Activated CD4-positive, alpha-beta T cell treated with anti-CD3 and anti-CD28 coated beads, Interleukin-2, amount 10 ng/mL, durations not matched to agents 7 days and 5 days (primary cell): Measurements from ENCODE around the gene C3orf49. TPM values are rescaled to one million over a fixed set of nuclear protein-coding genes. Genes with fewer than 3 reads are reported as not detected.

Source experiments
- CTCF ChIA-PET: fragments of 350-600 bp; sonication (Branson Sonifier 250); formaldehyde crosslinking; loops from one replicate; lab custom pipeline; 2021; ENCODE audit warnings: antibody characterized with exemption; lab: Charles Lee
- POLR2A ChIA-PET: fragments of 350-600 bp; sonication (Branson Sonifier 250); formaldehyde crosslinking; loops from one replicate; lab custom pipeline; 2021; ENCODE audit warnings: antibody characterized with exemption; lab: Charles Lee
- DNase-seq: peaks from one replicate; pipeline ENCODE4 v3.0.0-alpha.2; 2020
- H3K27ac Mint-ChIP-seq: one replicate; pipeline ENCODE4 v1.8.0; 2021; ENCODE audit warnings: mild to moderate bottlenecking, moderate library complexity, mixed read lengths
- H3K27me3 Mint-ChIP-seq: one replicate; pipeline ENCODE4 v1.8.0; 2021; ENCODE audit warnings: mixed read lengths
- H3K36me3 Mint-ChIP-seq: one replicate; pipeline ENCODE4 v1.8.0; 2021; ENCODE audit warnings: low read depth, mixed read lengths
- H3K4me1 Mint-ChIP-seq: one replicate; pipeline ENCODE4 v1.8.0; 2021; ENCODE audit warnings: mixed read lengths
- H3K4me3 Mint-ChIP-seq: one replicate; pipeline ENCODE4 v1.8.0; 2021; ENCODE audit warnings: mild to moderate bottlenecking, moderate library complexity, mixed read lengths
- H3K9me3 Mint-ChIP-seq: one replicate; pipeline ENCODE4 v1.8.0; 2021; ENCODE audit warnings: mixed read lengths
- total RNA-seq, 2 experiments: library from RNA; stranded (reverse); gene quantifications; one replicate each; pipeline ENCODE4 v1.2.3, GENCODE V29; 2021

The C3orf49 gene
- total RNA-seq, 2 experiments from 2014 or later, result not detected

DNA sequence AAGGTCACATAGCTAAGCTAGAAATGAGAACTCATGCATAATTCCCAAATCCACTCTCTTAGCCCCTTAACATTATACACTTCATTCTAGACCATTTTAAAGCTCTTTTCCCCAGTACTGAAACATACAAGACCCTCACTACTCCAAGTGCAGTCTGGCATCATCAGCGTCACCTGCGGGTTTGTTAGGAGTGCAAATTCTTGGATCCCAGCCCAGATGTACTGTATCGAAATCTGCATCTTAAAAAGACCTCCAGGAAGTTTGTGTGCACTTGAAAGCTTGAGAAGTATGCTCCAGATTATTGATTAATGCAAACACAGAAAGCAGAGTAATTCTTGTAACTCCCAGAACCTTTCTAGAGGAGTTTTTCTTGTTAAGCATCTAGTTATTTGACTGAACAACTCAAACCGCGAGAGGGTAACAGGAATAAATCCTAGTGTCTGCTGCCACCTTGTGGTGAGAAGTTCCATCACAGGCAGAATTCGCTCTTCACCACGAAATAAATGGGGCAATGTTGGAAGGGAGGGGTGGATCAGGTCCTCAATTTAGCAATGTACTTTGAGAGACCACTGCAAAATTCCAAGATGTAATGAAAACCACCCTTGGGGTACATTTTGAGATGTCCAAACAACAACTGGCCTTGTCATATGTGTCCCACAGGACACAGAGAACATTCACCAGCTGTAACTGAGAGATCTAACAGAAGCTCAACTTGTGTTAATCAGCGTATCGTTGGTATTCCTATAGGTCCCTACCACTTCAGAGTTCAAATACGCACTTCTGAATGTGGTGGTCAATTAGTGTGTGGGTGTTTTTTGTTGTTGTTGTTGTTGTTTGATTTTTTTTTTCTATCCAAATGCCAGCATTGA lies 583 bp upstream of the C3orf49 start:
- no peaks in the 10 kb centered on the region for H3K36me3 Mint-ChIP-seq
- no peaks in the 10 kb centered on the region for H3K9me3 Mint-ChIP-seq
- no peaks in the 10 kb centered on the region for H3K4me1 Mint-ChIP-seq
- no peaks in the 10 kb centered on the region for H3K27me3 Mint-ChIP-seq
- H3K27ac Mint-ChIP-seq, result no peak overlapping the region
- POLR2A ChIA-PET, result interaction anchor here (0.6 kb wide), 1 partner anchor 479 kb away, joined by 3 read pairs; no protein-coding TSS in a partner anchor
- CTCF ChIA-PET, result interaction anchor here (0.6 to 0.8 kb wide), 2 partner anchors 117 to 128 kb away, joined by 3 read pairs; no protein-coding TSS in a partner anchor
- DNase-seq, result peak; percentile 71
- no peak overlapping the region for H3K4me3 Mint-ChIP-seq

DNA sequence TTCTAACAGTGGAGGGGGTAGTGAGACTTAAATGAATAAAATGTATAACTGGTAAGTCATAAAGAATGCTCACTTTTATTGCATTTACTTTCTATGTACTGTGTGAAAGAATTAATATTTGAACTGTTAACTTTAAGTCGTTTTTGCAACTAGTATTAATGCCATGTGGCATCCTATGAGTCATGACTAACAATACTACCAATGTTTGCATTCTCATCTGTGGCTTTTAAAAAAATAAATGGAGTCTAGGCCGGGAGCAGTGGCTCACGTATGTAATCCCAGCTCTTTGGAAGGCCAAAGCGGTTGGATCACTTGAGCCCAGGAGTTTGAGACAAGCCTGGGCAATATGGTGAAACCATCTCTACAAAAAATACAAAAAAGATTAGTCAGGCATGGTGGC lies 5.2 kb downstream of the C3orf49 start:
- Mint-ChIP-seq H3K27me3 (no peaks in the 10 kb centered on the region), H3K27ac (no peak overlapping the region), H3K9me3 (no peaks in the 10 kb centered on the region), H3K36me3 (peaks cover 3% of the 10 kb centered on the region), H3K4me1 (no peaks in the 10 kb centered on the region), H3K4me3 (no peak overlapping the region)
- POLR2A ChIA-PET, result no interaction called here
- no peak for DNase-seq
- CTCF ChIA-PET, result no interaction called here

DNA sequence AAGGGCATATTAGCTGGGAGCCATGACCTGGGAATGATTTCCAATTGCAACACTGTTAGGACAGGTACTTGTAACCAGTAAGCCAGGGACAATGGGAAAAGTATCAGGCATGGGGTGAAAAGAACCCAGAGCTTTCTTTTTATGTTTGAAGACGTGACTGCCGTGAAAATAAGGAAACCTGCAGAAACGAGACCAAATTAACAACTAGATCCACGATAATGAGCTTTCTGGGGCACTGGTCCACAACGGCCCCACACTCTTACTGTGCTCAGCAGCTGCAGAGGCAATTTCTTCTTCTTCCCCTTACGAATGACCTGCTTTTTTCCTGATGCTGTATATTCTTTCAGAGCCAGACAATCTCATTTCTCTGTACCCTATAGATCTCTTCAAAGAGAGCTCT lies 11.4 kb downstream of the C3orf49 start:
- POLR2A ChIA-PET, result no interaction called here
- Mint-ChIP-seq H3K4me1 (no peaks in the 10 kb centered on the region), H3K27me3 (no peaks in the 10 kb centered on the region), H3K36me3 (peaks cover 14% of the 10 kb centered on the region), H3K27ac (no peak overlapping the region), H3K4me3 (no peak overlapping the region), H3K9me3 (no peaks in the 10 kb centered on the region)
- DNase-seq, result no peak
- CTCF ChIA-PET, result interaction anchor here (1.1 to 1.3 kb wide), 2 partner anchors 15 kb away, joined by 3 to 4 read pairs; no protein-coding TSS in a partner anchor

DNA sequence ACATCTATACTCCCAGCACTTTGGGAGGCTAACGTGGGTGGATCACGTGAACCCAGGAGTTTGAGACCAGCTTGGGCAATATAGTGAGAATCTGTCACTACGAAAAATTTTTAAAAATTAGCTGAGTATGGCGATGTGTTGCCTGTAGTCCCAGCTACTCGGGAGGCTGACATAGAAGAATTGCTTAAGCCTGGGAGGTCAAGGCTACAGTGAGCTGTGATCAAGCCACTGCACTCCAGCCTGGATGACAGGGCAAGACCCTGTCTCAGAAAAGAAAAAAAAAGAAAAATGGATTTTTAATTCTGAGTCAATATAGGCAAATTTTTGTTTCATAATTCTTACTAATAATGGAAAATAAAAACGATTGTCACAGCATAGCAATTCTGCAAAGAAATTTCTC lies 13.3 kb downstream of the C3orf49 start:
- ChIA-PET CTCF (interaction anchor here (0.7 kb wide), 2 partner anchors 60 to 201 kb away, joined by 3 to 4 read pairs; no protein-coding TSS in a partner anchor), POLR2A (no interaction called here)
- no peak for DNase-seq
- Mint-ChIP-seq H3K9me3 (no peaks in the 10 kb centered on the region), H3K27me3 (no peaks in the 10 kb centered on the region), H3K4me3 (no peak overlapping the region), H3K27ac (no peak overlapping the region), H3K36me3 (peaks cover 11% of the 10 kb centered on the region), H3K4me1 (no peaks in the 10 kb centered on the region)

DNA sequence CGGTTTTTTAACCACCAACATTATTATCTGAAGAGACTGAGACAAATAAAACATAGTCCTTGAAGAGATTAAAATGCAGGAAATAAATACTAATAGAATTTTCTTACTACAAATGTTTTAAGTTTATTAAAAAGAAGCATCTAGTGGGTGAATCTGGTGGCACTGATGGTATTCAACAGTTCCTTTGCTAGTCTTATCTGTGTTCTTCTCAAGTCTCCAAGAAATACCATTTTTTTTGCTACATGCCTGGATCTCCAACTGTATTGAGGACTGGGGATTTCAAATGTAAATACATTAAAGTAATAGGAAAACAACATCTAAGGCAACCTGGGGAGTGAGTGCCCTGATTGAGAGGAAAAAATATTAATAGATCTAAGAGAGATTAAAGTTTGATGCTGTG lies 22.6 kb downstream of the C3orf49 start:
- Mint-ChIP-seq H3K4me3 (no peak overlapping the region), H3K27me3 (no peaks in the 10 kb centered on the region), H3K36me3 (peaks cover 10% of the 10 kb centered on the region), H3K27ac (no peak overlapping the region), H3K9me3 (no peaks in the 10 kb centered on the region), H3K4me1 (no peaks in the 10 kb centered on the region)
- DNase-seq, result no peak
- POLR2A ChIA-PET, result no interaction called here
- CTCF ChIA-PET, result no interaction called here

DNA sequence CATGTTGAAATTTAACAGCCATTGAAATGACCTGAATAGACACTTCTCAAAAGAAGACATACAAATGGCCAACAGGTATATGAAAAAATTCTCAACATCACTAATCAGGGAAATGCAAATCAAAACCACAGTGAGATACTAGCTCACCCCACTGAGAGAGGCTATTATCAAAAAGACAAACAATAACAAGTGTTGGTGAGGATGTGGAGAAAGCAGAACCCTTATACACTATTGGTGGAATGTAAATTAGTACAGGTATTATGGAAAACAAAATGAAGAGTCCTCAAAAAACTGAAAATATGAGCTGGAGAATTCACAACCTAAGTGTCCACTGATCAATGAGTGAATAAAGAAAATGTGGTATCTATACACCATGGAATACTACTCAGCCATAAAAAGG lies 23.0 kb downstream of the C3orf49 start:
- Mint-ChIP-seq H3K27ac (no peak overlapping the region), H3K4me1 (no peaks in the 10 kb centered on the region), H3K4me3 (no peak overlapping the region), H3K27me3 (no peaks in the 10 kb centered on the region), H3K9me3 (no peaks in the 10 kb centered on the region), H3K36me3 (peaks cover 10% of the 10 kb centered on the region)
- POLR2A ChIA-PET, result no interaction called here
- DNase-seq, result no peak
- CTCF ChIA-PET, result interaction anchor here (1.0 kb wide), 1 partner anchor 10 kb away, joined by 3 read pairs; no protein-coding TSS in a partner anchor

DNA sequence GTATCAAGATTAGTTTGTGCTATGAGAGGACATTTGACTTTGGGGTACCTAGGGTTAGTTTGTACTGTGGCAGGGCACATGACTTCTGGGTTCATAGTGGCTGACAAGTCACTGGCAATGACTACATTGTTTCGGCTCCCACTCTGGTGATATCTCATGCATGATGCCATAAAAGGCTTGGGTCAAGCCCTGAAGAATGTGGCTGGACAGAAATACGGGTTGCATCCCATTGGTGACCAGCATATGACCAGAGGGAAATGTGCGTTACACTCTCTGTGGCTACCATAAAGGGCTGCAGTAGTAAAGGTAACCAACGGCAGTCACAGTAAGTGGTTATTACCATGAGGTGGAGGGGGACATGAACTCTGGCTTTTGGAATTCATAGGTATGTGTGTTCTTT lies 26.1 kb downstream of the C3orf49 start:
- H3K27ac Mint-ChIP-seq, result no peak overlapping the region
- H3K4me3 Mint-ChIP-seq, result no peak overlapping the region
- CTCF ChIA-PET, result interaction anchor here (1.8 to 2.3 kb wide), 2 partner anchors 15 to 178 kb away, joined by 4 to 7 read pairs; partner anchors contain the start of gene PSMD6
- no peaks in the 10 kb centered on the region for H3K27me3 Mint-ChIP-seq
- peaks cover 14% of the 10 kb centered on the region for H3K36me3 Mint-ChIP-seq
- POLR2A ChIA-PET, result no interaction called here
- no peaks in the 10 kb centered on the region for H3K9me3 Mint-ChIP-seq
- H3K4me1 Mint-ChIP-seq, result no peaks in the 10 kb centered on the region
- no peak for DNase-seq

DNA sequence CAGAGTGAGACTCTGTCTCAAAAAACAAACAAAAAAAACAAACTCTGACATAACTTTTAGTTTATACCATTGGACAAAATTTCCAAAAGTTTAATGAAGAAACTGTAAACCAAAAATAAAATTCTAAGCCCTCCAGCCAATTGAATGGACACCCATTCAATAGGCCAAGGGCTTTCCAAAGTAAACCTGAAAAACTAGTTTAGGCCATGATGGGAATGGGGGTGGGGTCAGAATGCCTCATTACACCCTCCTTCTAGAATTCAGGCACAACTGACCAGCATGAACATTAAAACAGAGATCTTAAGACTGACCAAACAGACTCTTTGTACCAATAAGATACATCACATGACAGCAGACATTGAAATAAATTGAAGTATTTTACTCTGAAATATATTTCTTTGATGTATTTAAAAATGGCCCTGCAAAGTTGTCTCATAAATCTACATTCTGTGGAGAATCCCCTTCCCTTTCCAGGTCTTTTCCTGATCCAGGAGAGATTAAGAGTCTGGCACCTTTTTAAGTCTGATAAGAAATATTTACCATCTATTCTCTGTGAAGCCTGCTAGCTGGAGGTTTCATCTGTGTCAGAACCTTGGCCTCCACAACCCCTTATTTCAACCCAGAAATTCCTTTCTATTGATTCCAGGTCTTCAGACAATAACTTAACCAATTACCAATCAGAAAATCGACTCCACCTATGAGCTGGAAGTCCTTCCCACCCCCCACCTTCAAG lies 28.8 kb downstream of the C3orf49 start:
- Mint-ChIP-seq H3K27me3 (no peaks in the 10 kb centered on the region), H3K27ac (no peak overlapping the region), H3K4me1 (no peaks in the 10 kb centered on the region), H3K36me3 (peaks cover 28% of the 10 kb centered on the region), H3K9me3 (no peaks in the 10 kb centered on the region), H3K4me3 (no peak overlapping the region)
- ChIA-PET POLR2A (no interaction called here), CTCF (interaction anchor here (1.0 kb wide), 1 partner anchor 11 kb away, joined by 5 read pairs; no protein-coding TSS in a partner anchor)
- DNase-seq, result no peak

DNA sequence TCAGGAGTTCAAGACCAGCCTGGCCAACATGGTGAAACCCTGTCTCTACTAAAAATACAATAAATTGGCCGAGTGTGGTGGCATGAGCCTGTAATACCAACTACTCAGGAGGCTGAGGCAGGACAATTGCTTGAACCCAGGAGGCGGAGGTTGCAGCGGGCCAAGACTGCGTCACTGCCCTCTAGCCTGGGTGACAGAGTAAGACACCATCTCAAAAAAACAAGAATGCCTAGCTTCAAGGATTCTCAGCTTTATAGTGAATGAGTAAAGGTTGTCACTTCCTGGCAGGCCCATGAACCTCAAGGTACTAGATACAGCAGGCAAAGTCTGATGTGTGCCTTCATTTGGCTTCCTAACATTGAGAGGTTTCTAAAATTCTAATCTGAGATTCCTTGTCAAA lies 30.1 kb downstream of the C3orf49 start:
- H3K4me1 Mint-ChIP-seq, result no peaks in the 10 kb centered on the region
- H3K27ac Mint-ChIP-seq, result no peak overlapping the region
- CTCF ChIA-PET, result interaction anchor here (0.6 to 1.0 kb wide), 2 partner anchors 10 to 149 kb away, joined by 3 to 5 read pairs; no protein-coding TSS in a partner anchor

DNA sequence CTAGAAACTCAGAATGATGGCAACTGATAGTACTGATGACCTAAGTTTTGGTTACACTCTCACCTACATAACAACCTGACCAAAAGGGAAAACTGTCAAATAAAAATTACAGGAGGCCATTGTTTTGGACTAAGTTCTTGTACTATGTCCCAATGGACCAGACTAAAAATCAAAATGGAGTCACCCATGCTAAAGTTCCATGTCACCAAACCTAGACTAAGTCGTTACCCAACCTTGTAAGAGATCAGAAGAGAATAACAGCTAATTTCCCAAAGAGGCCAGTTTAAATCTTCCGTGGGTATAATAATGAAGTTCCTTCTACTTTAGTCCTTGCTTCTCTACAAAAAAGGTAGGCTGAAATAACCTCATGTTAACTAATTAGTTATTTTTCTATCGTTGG lies 32.2 kb downstream of the C3orf49 start:
- Mint-ChIP-seq H3K36me3 (peaks cover 26% of the 10 kb centered on the region), H3K4me1 (peaks cover 9% of the 10 kb centered on the region), H3K9me3 (no peaks in the 10 kb centered on the region), H3K27ac (no peak overlapping the region), H3K4me3 (no peak overlapping the region), H3K27me3 (no peaks in the 10 kb centered on the region)
- CTCF ChIA-PET, result no interaction called here
- POLR2A ChIA-PET, result no interaction called here
- no peak for DNase-seq

More for the DNA sequence above, 30.1 kb downstream of the C3orf49 start:
- no peak for DNase-seq
- no peaks in the 10 kb centered on the region for H3K27me3 Mint-ChIP-seq
- H3K36me3 Mint-ChIP-seq, result peaks cover 28% of the 10 kb centered on the region
- H3K4me3 Mint-ChIP-seq, result no peak overlapping the region
- POLR2A ChIA-PET, result no interaction called here
- H3K9me3 Mint-ChIP-seq, result no peaks in the 10 kb centered on the region

DNA sequence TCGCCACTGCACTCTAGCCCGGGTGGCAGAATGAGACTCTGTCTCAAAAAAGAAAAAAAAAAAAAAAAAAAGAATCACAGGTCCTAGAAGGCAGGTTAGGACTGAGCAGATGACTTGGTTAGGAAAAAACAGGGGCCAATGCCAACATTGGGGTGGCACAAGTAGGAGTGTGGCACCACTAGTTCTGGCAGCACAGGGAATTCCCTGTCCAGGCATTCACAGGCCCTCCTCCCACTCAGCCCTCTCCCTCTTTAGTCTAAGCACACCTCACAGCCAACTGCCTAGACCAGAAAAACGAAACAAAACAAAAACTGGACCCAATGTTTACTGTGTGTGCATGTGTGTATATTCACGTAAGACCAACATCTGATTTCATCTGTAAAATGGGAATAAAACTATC lies 34.0 kb downstream of the C3orf49 start:
- Mint-ChIP-seq H3K4me3 (no peak overlapping the region), H3K4me1 (peaks cover 11% of the 10 kb centered on the region), H3K27me3 (no peaks in the 10 kb centered on the region), H3K9me3 (no peaks in the 10 kb centered on the region), H3K27ac (no peak overlapping the region), H3K36me3 (peaks cover 26% of the 10 kb centered on the region)
- CTCF ChIA-PET, result no interaction called here
- DNase-seq, result no peak
- POLR2A ChIA-PET, result no interaction called here

DNA sequence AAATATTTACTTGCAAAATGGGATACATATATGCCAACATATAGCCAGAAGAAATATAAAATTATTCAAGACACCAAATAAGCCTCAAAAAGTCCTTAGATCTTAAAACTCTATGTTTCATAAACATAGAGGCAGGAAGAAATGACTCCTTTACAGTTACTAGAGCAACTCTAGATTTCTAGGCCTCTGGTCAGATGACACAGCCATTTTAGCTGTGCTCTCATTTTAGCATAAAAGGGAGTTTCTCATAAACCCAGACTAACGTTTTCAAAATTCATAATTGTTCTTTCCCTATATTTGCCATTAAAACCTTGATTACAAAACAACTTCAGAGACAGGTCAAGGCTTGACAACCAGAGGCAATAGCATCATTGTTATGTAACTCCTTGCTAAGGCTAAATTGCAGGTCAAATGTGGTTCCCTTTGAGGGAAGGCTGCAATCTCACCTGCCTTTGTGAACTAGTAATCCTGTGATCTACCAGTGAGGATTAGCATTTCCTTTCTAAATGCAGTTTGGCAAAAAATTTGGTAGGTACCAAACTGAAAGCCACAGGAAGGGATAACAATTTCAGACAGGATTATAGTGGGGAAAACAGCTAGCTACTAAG lies 36.3 kb downstream of the C3orf49 start:
- H3K9me3 Mint-ChIP-seq, result no peaks in the 10 kb centered on the region
- H3K4me3 Mint-ChIP-seq, result no peak overlapping the region
- CTCF ChIA-PET, result no interaction called here
- peaks cover 25% of the 10 kb centered on the region for H3K4me1 Mint-ChIP-seq
- POLR2A ChIA-PET, result no interaction called here
- no peak for DNase-seq
- no peaks in the 10 kb centered on the region for H3K27me3 Mint-ChIP-seq
- peaks cover 22% of the 10 kb centered on the region for H3K36me3 Mint-ChIP-seq
- H3K27ac Mint-ChIP-seq, result no peak overlapping the region
